SK-N-SH treated with all-trans-retinoic acid at 6 μM for 48 hours (cell line): Measurements from ENCODE around the gene HTT.

Source experiments
- ARNTL ChIP-seq: fragments of 450-650 bp; formaldehyde crosslinking; IDR thresholded peaks from 2 replicates; pipeline ENCODE4 v1.5.0; 2020; ENCODE audit warnings: low read depth, mild to moderate bottlenecking, moderate library complexity, borderline replicate concordance
- BACH2 ChIP-seq: fragments of 250-450 bp; sonication (Bioruptor Pico); IDR thresholded peaks from 2 replicates; pipeline ENCODE4 v1.9.0; 2021; ENCODE audit warnings: mild to moderate bottlenecking, borderline replicate concordance
- CREB5 ChIP-seq: fragments of 250-450 bp; sonication (Bioruptor Pico); IDR thresholded peaks from 2 replicates; pipeline ENCODE4 v1.5.1; 2020; ENCODE audit warnings: low read depth, mild to moderate bottlenecking, moderate library complexity
- CSDC2 ChIP-seq: fragments of 250-450 bp; sonication (Bioruptor Pico); IDR thresholded peaks from 2 replicates; pipeline ENCODE4 v1.5.0; 2020; ENCODE audit warnings: mild to moderate bottlenecking, moderate library complexity
- OSR1 ChIP-seq: fragments of 250-450 bp; sonication (Bioruptor Pico); IDR thresholded peaks from 2 replicates; pipeline ENCODE4 v1.8.0; 2022; ENCODE audit warnings: moderate library complexity, mild to moderate bottlenecking, inconsistent platforms
- PATZ1 ChIP-seq: fragments of 250-450 bp; sonication (Bioruptor Pico); IDR thresholded peaks from 2 replicates; pipeline ENCODE4 v1.8.0; 2020; ENCODE audit warnings: mild to moderate bottlenecking, moderate library complexity, borderline replicate concordance
- PPARA ChIP-seq: fragments of 250-450 bp; sonication (Bioruptor Pico); IDR thresholded peaks from 2 replicates; pipeline ENCODE4 v1.5.0; 2020; ENCODE audit warnings: mild to moderate bottlenecking, borderline replicate concordance
- RARB ChIP-seq: fragments of 250-450 bp; sonication (Bioruptor Pico); IDR thresholded peaks from 2 replicates; pipeline ENCODE4 v1.8.0; 2021; ENCODE audit warnings: mild to moderate bottlenecking, moderate library complexity
- SNAI2 ChIP-seq: fragments of 250-450 bp; sonication (Bioruptor Pico); IDR thresholded peaks from 2 replicates; pipeline ENCODE4 v1.5.0; 2020; ENCODE audit warnings: mild to moderate bottlenecking, moderate library complexity
- TCF4 ChIP-seq: fragments of 250-450 bp; sonication (Bioruptor Pico); IDR thresholded peaks from 2 replicates; pipeline ENCODE4 v1.8.0; 2021; ENCODE audit warnings: mild to moderate bottlenecking, moderate library complexity, borderline replicate concordance
- ZFP30 ChIP-seq: fragments of 450-650 bp; formaldehyde crosslinking; IDR thresholded peaks from 2 replicates; pipeline ENCODE4 v1.5.0; 2022; ENCODE audit warnings: mild to moderate bottlenecking, moderate library complexity
- ZNF565 ChIP-seq: fragments of 450-650 bp; formaldehyde crosslinking; conservative IDR thresholded peaks from 2 replicates; pipeline ENCODE4 v1.5.0; 2020; ENCODE audit warnings: low read depth, mild to moderate bottlenecking, moderate library complexity
- ZNF8 ChIP-seq: fragments of 450-650 bp; formaldehyde crosslinking; IDR thresholded peaks from 2 replicates; pipeline ENCODE4 v1.5.0; 2020; ENCODE audit warnings: mild to moderate bottlenecking, moderate library complexity

- TF ChIP-seq RARB (CRISPR knock-in tag) = no peak
- no peak for TF ChIP-seq PATZ1 (CRISPR knock-in tag)
- TF ChIP-seq TCF4 (CRISPR knock-in tag) = no peak
- no peak for TF ChIP-seq OSR1 (CRISPR knock-in tag)
- no peak for TF ChIP-seq ZFP30
- TF ChIP-seq PPARA (CRISPR knock-in tag) = no peak
- TF ChIP-seq ZNF8 (CRISPR knock-in tag) = no peak
- TF ChIP-seq ZNF565 (CRISPR knock-in tag) = no peak
- TF ChIP-seq BACH2 (CRISPR knock-in tag) = no peak
- no peak for TF ChIP-seq ARNTL
- no peak for TF ChIP-seq CSDC2
- no peak for TF ChIP-seq CREB5 (CRISPR knock-in tag)
- no peak for TF ChIP-seq SNAI2 (CRISPR knock-in tag)
Measured at GRCh38 chr4:3232871-3233271, 158.4 kb downstream of the HTT start.
